K562 (cell line): ENCODE measurements around the gene PLA2G4A. TPM values are rescaled to one million over a fixed set of nuclear protein-coding genes. Genes with fewer than 3 reads are reported as not detected.

Experiments
- ATAC-seq: fragments of 200-7000 bp; cut with Tn5 transposase; 3 replicates; pipeline ENCODE4 v1.9.1; 2020; ENCODE audit warnings: moderate library complexity
- BruUV-seq: library from RNA; stranded (reverse); fragments of 400-500 nt; replicated peaks from 2 replicates; lab custom pipeline; 2021; lab: Mats Ljungman, UMichigan
- CTCF ChIA-PET: fragments of 300-600 bp; formaldehyde crosslinking; extraction: SDS; loops from one replicate; lab custom pipeline; 2021; ENCODE audit warnings: low intra/inter-chr PET ratio; lab: Yijun Ruan, JAX
- POLR2A ChIA-PET: fragments of 300-600, 350-650 bp; sonication (Branson Sonifier 250); formaldehyde crosslinking; extraction: SDS; loops from one replicate; lab custom pipeline; 2021; ENCODE audit warnings: antibody characterized with exemption, inconsistent platforms; lab: Yijun Ruan, JAX
- DNase-seq, 4 experiments: peaks; one replicate each; pipeline versions ENCODE4 v3.0.0 to v3.0.0-alpha.2; 2011 to 2018; ENCODE audit warnings: low spot score in 3 of 4, mixed read lengths in 3 of 4; ENCODE audit errors: extremely low read depth in 1 of 4
- FAIRE-seq: peaks from 2 replicates; lab custom pipeline; 2011; peaks lifted over from hg19 to GRCh38; lab: Jason Lieb, UNC
- H2AFZ ChIP-seq: 2 replicates; pipeline ENCODE4 v1.6.0; 2011; ENCODE audit warnings: low read depth, low read length, control low read depth, inconsistent platforms
- H3K27ac ChIP-seq: fragments of 200-600 bp; 3 replicates; pipeline ENCODE4 v1.8.0; 2011; ENCODE audit warnings: low read depth, mild to moderate bottlenecking, control low read depth, inconsistent platforms, low read length, moderate library complexity, mixed read lengths; ENCODE audit errors: extremely low read depth
- H3K27me3 ChIP-seq, 2 experiments: fragments of 300-600 bp in 1 of 2; 2 replicates in 1 of 2; 3 replicates in 1 of 2; pipeline versions ENCODE4 v1.6.0 to v1.8.0; 2011; ENCODE audit warnings: inconsistent platforms in 2 of 2, low read length in 2 of 2, mild to moderate bottlenecking in 1 of 2, mixed read lengths in 1 of 2, moderate library complexity in 1 of 2; ENCODE audit not compliant: control insufficient read depth in 2 of 2, insufficient read depth in 2 of 2
- H3K36me3 ChIP-seq: fragments of 300-600 bp; 3 replicates; pipeline ENCODE4 v1.8.0; 2011; ENCODE audit warnings: mild to moderate bottlenecking, low read length, inconsistent platforms; ENCODE audit not compliant: control insufficient read depth, insufficient read depth
- H3K4me1 ChIP-seq, 2 experiments: fragments of 200-600 bp in 1 of 2; replicated peaks in 1 of 2; 2 replicates in 1 of 2; 3 replicates in 1 of 2; pipeline versions ENCODE4 v1.5.1 to v1.8.0; 2011; ENCODE audit warnings: inconsistent platforms in 2 of 2, low read length in 2 of 2, mild to moderate bottlenecking in 1 of 2, mixed read lengths in 1 of 2, moderate library complexity in 1 of 2; ENCODE audit not compliant: control insufficient read depth in 2 of 2, insufficient read depth in 2 of 2
- H3K4me2 ChIP-seq: 2 replicates; pipeline ENCODE4 v1.6.1; 2011; ENCODE audit warnings: low read length, control low read depth, inconsistent platforms, mixed read lengths; ENCODE audit not compliant: insufficient read depth
- H3K4me3 ChIP-seq: fragments of 200-600 bp; sonication (generic), shearing (Covaris generic); 2 replicates; pipeline ENCODE4 v1.5.1; 2016; ENCODE audit warnings: control low read depth, inconsistent platforms
- H3K79me2 ChIP-seq: fragments of 200-600 bp; 3 replicates; pipeline ENCODE4 v1.8.0; 2011; ENCODE audit warnings: low read length, inconsistent platforms; ENCODE audit not compliant: control insufficient read depth, insufficient read depth
- H3K9ac ChIP-seq, 2 experiments: 2 replicates each; pipeline versions ENCODE4 v1.6.0 to v1.6.1; 2011; ENCODE audit warnings: low read depth in 2 of 2, low read length in 2 of 2, control low read depth in 1 of 2, inconsistent platforms in 1 of 2, mild to moderate bottlenecking in 1 of 2, mixed read lengths in 1 of 2; ENCODE audit not compliant: insufficient read depth in 1 of 2
- H3K9me1 ChIP-seq: one replicate; pipeline ENCODE4 v1.6.0; 2011; ENCODE audit warnings: inconsistent platforms, mild to moderate bottlenecking, low read length, moderate library complexity; ENCODE audit not compliant: control insufficient read depth, insufficient read depth
- H3K9me3 ChIP-seq: replicated peaks from 2 replicates; pipeline ENCODE4 v1.5.1; 2011; ENCODE audit warnings: low read depth, low read length, inconsistent platforms; ENCODE audit not compliant: control insufficient read depth, insufficient read depth
- H4K20me1 ChIP-seq: replicated peaks from 2 replicates; pipeline ENCODE4 v1.6.1; 2011; ENCODE audit warnings: low read length, inconsistent platforms, mixed read lengths; ENCODE audit not compliant: control insufficient read depth, insufficient read depth
- ATF2 ChIP-seq: sonication (generic); formaldehyde crosslinking; IDR thresholded peaks from 2 replicates; pipeline ENCODE4 v1.8.1; 2022; ENCODE audit warnings: missing genetic modification reagents
- BDP1 ChIP-seq: IDR thresholded peaks from 3 replicates; pipeline ENCODE4 v1.6.1; 2011; ENCODE audit not compliant: insufficient read length, insufficient read depth
- CHD2 ChIP-seq: IDR thresholded peaks from 2 replicates; pipeline ENCODE4 v1.6.1; 2011; ENCODE audit warnings: low read depth, low read length
- E2F1 ChIP-seq: sonication (generic); formaldehyde crosslinking; IDR thresholded peaks from 2 replicates; pipeline ENCODE4 v1.8.1; 2023; ENCODE audit warnings: mild to moderate bottlenecking, missing genetic modification reagents, moderate library complexity
- GATA2 ChIP-seq: sonication (generic); formaldehyde crosslinking; IDR thresholded peaks from 2 replicates; pipeline ENCODE4 v1.4.0; 2020; ENCODE audit warnings: mild to moderate bottlenecking, missing genetic modification reagents
- RCOR1 ChIP-seq, 2 experiments: IDR thresholded peaks; 2 replicates each; pipeline ENCODE4 v1.6.1; 2012; ENCODE audit warnings: low read depth in 2 of 2, low read length in 2 of 2, borderline replicate concordance in 1 of 2, improper control_type of control experiment in 1 of 2
- VEZF1 ChIP-seq: fragments of 200-800 bp; sonication (Bioruptor generic); IDR thresholded peaks from 2 replicates; pipeline ENCODE4 v1.6.1; 2017; ENCODE audit warnings: missing genetic modification characterization, missing compliant biosample characterization
- ZKSCAN3 ChIP-seq: fragments of 250-450 bp; sonication (Bioruptor Pico); IDR thresholded peaks from 2 replicates; pipeline ENCODE4 v1.4.0; 2020
- ZNF407 ChIP-seq: fragments of 450-650 bp; IDR thresholded peaks from 2 replicates; pipeline ENCODE4 v1.6.1; 2016; ENCODE audit warnings: low read depth
- ZNF778 ChIP-seq: fragments of 450-650 bp; formaldehyde crosslinking; IDR thresholded peaks from 2 replicates; pipeline ENCODE4 v1.4.0; 2020; ENCODE audit warnings: mild to moderate bottlenecking, moderate library complexity
- WGBS: fragments of 100-300 bp; shearing (Covaris generic); methylation state at CpG from one replicate; pipeline ENCODE4 v1.1.6; 2016; ENCODE audit warnings: low coverage, mixed read lengths; ENCODE audit not compliant: insufficient coverage; ENCODE audit errors: missing lambda C conversion rate; 5-methylcytosine and 5-hydroxymethylcytosine counted together
- in situ Hi-C: fragments of 300-500 bp; cut with MboI; formaldehyde crosslinking; loops from 4 replicates; pipeline ENCODE4 v1.15.0; 2018; ENCODE audit warnings: inconsistent platforms, mixed read lengths
- intact Hi-C: fragments of 100-400 bp; cut with micrococcal nuclease; formaldehyde crosslinking; loops from 2 replicates; pipeline ENCODE4 v1.14.2; 2022
- polyA plus RNA-seq, 8 experiments: library from polyadenylated mRNA; depleted of rRNA in 4 of 8; stranded (reverse) in 5 of 8; unstranded in 3 of 8; fragments of >200 nt; fragmentation: Nextera tagmentation in 2 of 8; fragmentation: Illumina TruSeq in 1 of 8; extraction: Ambion mirVana in 2 of 8; extraction: Trizol in 1 of 8; gene quantifications; 2 replicates each; pipeline versions ENCODE4 v1.2.1 to v1.2.3, GENCODE V29; 2011 to 2014; ENCODE audit warnings: inconsistent platforms in 1 of 8, missing spikeins in 1 of 8
- total RNA-seq, 7 experiments: library from RNA; depleted of rRNA in 6 of 7; stranded (reverse); fragments of >200 nt in 6 of 7; fragmentation: Illumina TruSeq in 2 of 7; extraction: Trizol in 2 of 7; gene quantifications; 2 replicates each; pipeline versions ENCODE4 v1.2.1 to v1.2.3, GENCODE V29; 2011 to 2021; ENCODE audit warnings: low replicate concordance in 1 of 7

Gene PLA2G4A
- total and polyA plus RNA-seq, 9 of the 15 experiments (the other 6 are each of a cell fraction or from before 2014, with no cell fraction given), result 0.04 to 0.71 (median 0.22) TPM; not detected in 4

GRCh38 chr1:186993996-186994395 lies 165.2 kb downstream of the PLA2G4A start:
- intact Hi-C loops, result no loop called here
- CTCF ChIA-PET, result no interaction called here
- WGBS, result 18% methylated on average over 3 of the region's 3 CpGs
- no peak overlapping the region for H3K27ac ChIP-seq
- no peaks in the 10 kb centered on the region for H3K9me3 ChIP-seq
- H3K4me1 ChIP-seq, result no peaks in the 10 kb centered on the region
- H3K9me1 ChIP-seq, result no peaks in the 10 kb centered on the region
- no TSS peak for BruUV-seq
- in situ Hi-C loops, result no loop called here
- POLR2A ChIA-PET, result interaction anchor here (0.6 kb wide), 2 partner anchors 38 to 85 kb away, joined by 3 read pairs; no protein-coding TSS in a partner anchor
- FAIRE-seq (no peak), DNase-seq (no peak), ATAC-seq (no peak)
- H3K27me3 ChIP-seq, result no peaks in the 10 kb centered on the region
- no peak overlapping the region for H2AFZ ChIP-seq
- no peak overlapping the region for H3K4me2 ChIP-seq
- H3K4me3 ChIP-seq, result no peak overlapping the region
- no peaks in the 10 kb centered on the region for H4K20me1 ChIP-seq
- H3K36me3 ChIP-seq, result no peaks in the 10 kb centered on the region
- H3K79me2 ChIP-seq, result no peaks in the 10 kb centered on the region
- H3K9ac ChIP-seq, result no peak overlapping the region
- TF ChIP-seq ATF2 (CRISPR knock-in tag) (no peak), ZNF778 (CRISPR knock-in tag) (no peak), ZNF407 (no peak), E2F1 (no peak), RCOR1 (IDR thresholded peaks at IDR 0.05; ENCODE audit: borderline replicate concordance in 1 of 2, low read depth in 2 of 2, low read length in 2 of 2) (no peak), BDP1 (no peak), VEZF1 (no peak), GATA2 (CRISPR knock-in tag) (no peak), CHD2 (no peak), ZKSCAN3 (no peak)
